Measurements from ENCODE around the gene PRKCB.

Gene PRKCB

DNA sequence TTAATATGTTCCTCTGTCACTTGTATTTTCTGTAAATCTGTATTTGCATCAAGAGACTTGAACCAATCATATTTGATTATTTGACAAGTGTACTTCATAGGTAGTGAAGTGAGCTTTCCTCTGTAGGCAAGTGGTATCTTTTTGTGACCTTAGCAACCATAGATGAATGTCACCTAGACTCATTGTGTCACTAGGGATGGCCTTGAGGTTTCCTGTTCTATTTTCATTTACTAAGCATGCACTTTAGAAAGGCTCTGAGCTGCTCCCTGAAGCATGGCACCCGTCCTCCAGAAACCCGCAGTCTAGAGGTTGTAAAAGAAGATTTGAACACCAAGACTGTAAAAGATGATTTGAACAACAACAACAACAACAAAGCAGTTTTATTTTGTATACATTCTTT, 151.7 kb downstream of the PRKCB start:
- H3K4me1 ChIP-seq (ENCODE audit: insufficient read depth, low read length, poor library complexity, severe bottlenecking), result peaks cover 6% of the 10 kb centered on the region
- H3K4me2 ChIP-seq (ENCODE audit: low read depth, low read length, poor library complexity, severe bottlenecking), result no peak overlapping the region

GRCh38 chr16:23990507-23990906, 154.7 kb downstream of the PRKCB start:
- Histone ChIP-seq H3K9me3 (ENCODE audit: insufficient read depth, low read depth, low read length) (no peaks in the 10 kb centered on the region), H3K9ac (ENCODE audit: low read depth, low read length, poor library complexity, severe bottlenecking) (no peak overlapping the region), H3K36me3 (ENCODE audit: insufficient read depth, low read length) (peaks cover 24% of the 10 kb centered on the region; the same call in 1 of the 2 replicates), H3K4me3 (ENCODE audit: low read length, poor library complexity, severe bottlenecking) (no peak overlapping the region), H2AFZ (ENCODE audit: low read length) (no peak overlapping the region), H3K9me2 (replicated peaks; ENCODE audit: low read depth, low read length) (no peaks in the 10 kb centered on the region), H4K20me1 (ENCODE audit: insufficient read depth, low read length, poor library complexity, severe bottlenecking) (no peaks in the 10 kb centered on the region), H3F3A (ENCODE audit: low read depth) (no peaks in the 10 kb centered on the region), H3K79me2 (ENCODE audit: insufficient read depth, low read length) (0 out of 2 replicates have a peak, but pooled peaks cover 6% of the 10 kb centered on the region), H3K4me2 (ENCODE audit: low read depth, low read length, poor library complexity, severe bottlenecking) (no peak overlapping the region), H3K27me3 (ENCODE audit: insufficient read depth, low read length, poor library complexity, severe bottlenecking) (no peaks in the 10 kb centered on the region), H3K4me1 (ENCODE audit: insufficient read depth, low read length, poor library complexity, severe bottlenecking) (peaks cover 6% of the 10 kb centered on the region)
- TF ChIP-seq CTCF (conservative IDR thresholded peaks at IDR 0.05; ENCODE audit: low read length), result no peak
- TF ChIP-seq EZH2phosphoT487 (IDR thresholded peaks at IDR 0.05; ENCODE audit: borderline replicate concordance), result no peak

More for the DNA sequence above, 151.7 kb downstream of the PRKCB start:
- Histone ChIP-seq H2AFZ (ENCODE audit: low read length) (no peak overlapping the region), H3K9me2 (replicated peaks; ENCODE audit: low read depth, low read length) (no peaks in the 10 kb centered on the region), H3K36me3 (ENCODE audit: insufficient read depth, low read length) (peaks cover 18% of the 10 kb centered on the region; the same call in 1 of the 2 replicates), H3K9ac (ENCODE audit: low read depth, low read length, poor library complexity, severe bottlenecking) (no peak overlapping the region), H3K9me3 (ENCODE audit: insufficient read depth, low read depth, low read length) (no peaks in the 10 kb centered on the region), H3F3A (ENCODE audit: low read depth) (no peaks in the 10 kb centered on the region), H3K27me3 (ENCODE audit: insufficient read depth, low read length, poor library complexity, severe bottlenecking) (no peaks in the 10 kb centered on the region), H3K79me2 (ENCODE audit: insufficient read depth, low read length) (no peaks in the 10 kb centered on the region), H3K4me3 (ENCODE audit: low read length, poor library complexity, severe bottlenecking) (no peak overlapping the region), H4K20me1 (ENCODE audit: insufficient read depth, low read length, poor library complexity, severe bottlenecking) (no peaks in the 10 kb centered on the region)
- TF ChIP-seq EZH2phosphoT487 (IDR thresholded peaks at IDR 0.05; ENCODE audit: borderline replicate concordance), result no peak
- TF ChIP-seq CTCF (conservative IDR thresholded peaks at IDR 0.05; ENCODE audit: low read length), result no peak

GRCh38 chr16:23991066-23991465, 155.3 kb downstream of the PRKCB start:
- no peaks in the 10 kb centered on the region for H3F3A ChIP-seq (ENCODE audit: low read depth)

More at GRCh38 chr16:23991066-23991465, 155.3 kb downstream of the PRKCB start:
- no peak overlapping the region for H3K4me2 ChIP-seq (ENCODE audit: low read depth, low read length, poor library complexity, severe bottlenecking)
- H4K20me1 ChIP-seq (ENCODE audit: insufficient read depth, low read length, poor library complexity, severe bottlenecking), result no peaks in the 10 kb centered on the region
- peaks cover 6% of the 10 kb centered on the region for H3K4me1 ChIP-seq (ENCODE audit: insufficient read depth, low read length, poor library complexity, severe bottlenecking)
- 0 out of 2 replicates have a peak, but pooled peaks cover 6% of the 10 kb centered on the region for H3K79me2 ChIP-seq (ENCODE audit: insufficient read depth, low read length)
- H3K27me3 ChIP-seq (ENCODE audit: insufficient read depth, low read length, poor library complexity, severe bottlenecking), result no peaks in the 10 kb centered on the region
- peaks cover 23% of the 10 kb centered on the region; the same call in 1 of the 2 replicates for H3K36me3 ChIP-seq (ENCODE audit: insufficient read depth, low read length)
- H3K9me3 ChIP-seq (ENCODE audit: insufficient read depth, low read depth, low read length), result no peaks in the 10 kb centered on the region
- TF ChIP-seq CTCF (conservative IDR thresholded peaks at IDR 0.05; ENCODE audit: low read length) (no peak), EZH2phosphoT487 (IDR thresholded peaks at IDR 0.05; ENCODE audit: borderline replicate concordance) (no peak)
- H3K4me3 ChIP-seq (ENCODE audit: low read length, poor library complexity, severe bottlenecking), result no peak overlapping the region
- H3K9me2 ChIP-seq (replicated peaks; ENCODE audit: low read depth, low read length), result no peaks in the 10 kb centered on the region
- H2AFZ ChIP-seq (ENCODE audit: low read length), result no peak overlapping the region
- no peak overlapping the region for H3K9ac ChIP-seq (ENCODE audit: low read depth, low read length, poor library complexity, severe bottlenecking)
